Measurements from ENCODE around the gene EIF2S2.

DNA sequence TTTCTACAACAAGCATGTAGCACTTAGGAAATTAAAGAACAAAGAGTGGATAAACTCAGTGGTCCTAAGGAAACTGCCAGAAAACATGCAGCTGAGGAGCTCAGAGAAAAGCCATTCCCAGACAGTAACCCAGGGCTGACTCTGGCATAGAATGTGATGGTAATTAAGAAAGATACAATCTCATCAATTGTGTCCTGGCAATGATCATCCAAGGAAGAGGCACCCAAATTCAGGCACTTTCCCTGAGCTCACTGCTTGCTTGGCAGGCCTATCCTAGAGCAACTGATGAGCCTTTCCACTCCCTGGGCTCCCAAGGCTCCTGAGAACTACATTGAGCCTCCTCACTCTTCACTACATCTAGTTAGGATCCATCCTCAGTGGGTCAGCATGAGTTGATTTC, 16.2 kb downstream of the EIF2S2 start:
- TF ChIP-seq, protein P1, sequence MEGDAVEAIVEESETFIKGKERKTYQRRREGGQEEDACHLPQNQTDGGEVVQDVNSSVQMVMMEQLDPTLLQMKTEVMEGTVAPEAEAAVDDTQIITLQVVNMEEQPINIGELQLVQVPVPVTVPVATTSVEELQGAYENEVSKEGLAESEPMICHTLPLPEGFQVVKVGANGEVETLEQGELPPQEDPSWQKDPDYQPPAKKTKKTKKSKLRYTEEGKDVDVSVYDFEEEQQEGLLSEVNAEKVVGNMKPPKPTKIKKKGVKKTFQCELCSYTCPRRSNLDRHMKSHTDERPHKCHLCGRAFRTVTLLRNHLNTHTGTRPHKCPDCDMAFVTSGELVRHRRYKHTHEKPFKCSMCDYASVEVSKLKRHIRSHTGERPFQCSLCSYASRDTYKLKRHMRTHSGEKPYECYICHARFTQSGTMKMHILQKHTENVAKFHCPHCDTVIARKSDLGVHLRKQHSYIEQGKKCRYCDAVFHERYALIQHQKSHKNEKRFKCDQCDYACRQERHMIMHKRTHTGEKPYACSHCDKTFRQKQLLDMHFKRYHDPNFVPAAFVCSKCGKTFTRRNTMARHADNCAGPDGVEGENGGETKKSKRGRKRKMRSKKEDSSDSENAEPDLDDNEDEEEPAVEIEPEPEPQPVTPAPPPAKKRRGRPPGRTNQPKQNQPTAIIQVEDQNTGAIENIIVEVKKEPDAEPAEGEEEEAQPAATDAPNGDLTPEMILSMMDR (IDR thresholded peaks at IDR 0.05): no peak
- TF ChIP-seq POLR2A (IDR thresholded peaks at IDR 0.05): no peak

Measured in body of pancreas (tissue), 4 donors.